GM13976 (cell line): Measurements from ENCODE around the gene ZNF541.
"Not testable (repeated sequence)": the region's sequence is repeated elsewhere in the genome, so short reads cannot be mapped to it uniquely, and the experiment has no call there.

ENCODE experiments used
- DNase-seq: peaks from one replicate; pipeline ENCODE4 v3.0.0; 2012; ENCODE audit warnings: low spot score
- in situ Hi-C: fragments of 300-500 bp; cut with MboI; formaldehyde crosslinking; loops from one replicate; pipeline ENCODE4 v1.12.0; 2022; ENCODE audit warnings: low sequenced_read_pairs, mixed read lengths, inconsistent platforms; ENCODE audit not compliant: unreplicated experiment
- TF ChIP-seq, protein P1 (sequence below): IDR thresholded peaks from 2 replicates; pipeline ENCODE4 v1.5.1; 2012; ENCODE audit warnings: borderline replicate concordance, mild to moderate bottlenecking; ENCODE audit not compliant: insufficient read depth; ENCODE audit errors: extremely low read depth, missing control alignments, control extremely low read depth

The ZNF541 gene

GRCh38 chr19:47608074-47608918 lies 35.3 kb upstream of the ZNF541 start:
- in situ Hi-C loops: no loop called here
- TF ChIP-seq, protein P1, sequence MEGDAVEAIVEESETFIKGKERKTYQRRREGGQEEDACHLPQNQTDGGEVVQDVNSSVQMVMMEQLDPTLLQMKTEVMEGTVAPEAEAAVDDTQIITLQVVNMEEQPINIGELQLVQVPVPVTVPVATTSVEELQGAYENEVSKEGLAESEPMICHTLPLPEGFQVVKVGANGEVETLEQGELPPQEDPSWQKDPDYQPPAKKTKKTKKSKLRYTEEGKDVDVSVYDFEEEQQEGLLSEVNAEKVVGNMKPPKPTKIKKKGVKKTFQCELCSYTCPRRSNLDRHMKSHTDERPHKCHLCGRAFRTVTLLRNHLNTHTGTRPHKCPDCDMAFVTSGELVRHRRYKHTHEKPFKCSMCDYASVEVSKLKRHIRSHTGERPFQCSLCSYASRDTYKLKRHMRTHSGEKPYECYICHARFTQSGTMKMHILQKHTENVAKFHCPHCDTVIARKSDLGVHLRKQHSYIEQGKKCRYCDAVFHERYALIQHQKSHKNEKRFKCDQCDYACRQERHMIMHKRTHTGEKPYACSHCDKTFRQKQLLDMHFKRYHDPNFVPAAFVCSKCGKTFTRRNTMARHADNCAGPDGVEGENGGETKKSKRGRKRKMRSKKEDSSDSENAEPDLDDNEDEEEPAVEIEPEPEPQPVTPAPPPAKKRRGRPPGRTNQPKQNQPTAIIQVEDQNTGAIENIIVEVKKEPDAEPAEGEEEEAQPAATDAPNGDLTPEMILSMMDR: no peak
- DNase-seq: peak; percentile 98

GRCh38 chr19:47607564-47608073 lies 34.7 kb upstream of the ZNF541 start:
- TF ChIP-seq, protein P1: no peak
- DNase-seq: no peak
- in situ Hi-C loops: no loop called here

DNA sequence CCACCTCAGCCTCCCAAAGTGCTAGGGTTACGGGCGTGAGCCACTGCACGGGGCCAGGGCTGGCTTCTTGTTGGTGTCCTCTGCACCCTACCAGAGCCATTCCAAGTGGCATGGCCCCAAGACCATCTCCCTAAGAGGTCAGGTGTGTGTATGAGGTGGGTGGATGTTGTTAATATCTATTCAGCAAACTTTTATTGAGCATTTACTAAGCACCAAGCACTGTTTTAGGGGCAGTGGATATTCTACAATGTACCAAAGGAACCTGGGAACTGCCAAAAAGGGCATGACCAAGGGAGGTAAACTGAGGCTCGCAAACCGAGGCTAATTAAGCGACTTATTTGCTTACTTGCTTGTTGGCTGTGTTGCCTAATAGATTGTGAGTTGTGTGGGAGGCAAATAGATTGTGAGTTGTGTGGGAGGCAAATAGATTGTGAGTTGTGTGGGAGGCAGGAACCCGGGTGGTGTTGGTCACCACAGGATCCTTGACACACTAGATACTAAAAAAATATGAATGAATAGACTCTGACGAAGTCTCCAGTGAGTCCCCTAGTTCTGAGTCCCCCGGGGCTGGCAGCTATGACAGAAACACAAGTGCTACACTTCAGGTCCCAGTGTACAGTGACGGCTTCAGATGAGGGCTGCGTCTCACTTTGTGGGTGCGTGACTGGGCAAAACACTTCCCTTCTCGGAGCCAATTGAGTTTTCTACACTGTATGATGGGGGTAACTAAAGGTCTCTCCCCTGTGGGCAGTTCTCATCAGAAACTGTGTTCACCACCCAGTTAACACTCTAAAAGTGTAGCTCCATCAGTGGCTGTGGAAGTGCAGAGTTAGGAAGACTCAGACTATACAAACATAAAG lies 31.0 kb upstream of the ZNF541 start:
- in situ Hi-C loops: no loop called here
- DNase-seq: no peak
- TF ChIP-seq, protein P1: no peak

DNA sequence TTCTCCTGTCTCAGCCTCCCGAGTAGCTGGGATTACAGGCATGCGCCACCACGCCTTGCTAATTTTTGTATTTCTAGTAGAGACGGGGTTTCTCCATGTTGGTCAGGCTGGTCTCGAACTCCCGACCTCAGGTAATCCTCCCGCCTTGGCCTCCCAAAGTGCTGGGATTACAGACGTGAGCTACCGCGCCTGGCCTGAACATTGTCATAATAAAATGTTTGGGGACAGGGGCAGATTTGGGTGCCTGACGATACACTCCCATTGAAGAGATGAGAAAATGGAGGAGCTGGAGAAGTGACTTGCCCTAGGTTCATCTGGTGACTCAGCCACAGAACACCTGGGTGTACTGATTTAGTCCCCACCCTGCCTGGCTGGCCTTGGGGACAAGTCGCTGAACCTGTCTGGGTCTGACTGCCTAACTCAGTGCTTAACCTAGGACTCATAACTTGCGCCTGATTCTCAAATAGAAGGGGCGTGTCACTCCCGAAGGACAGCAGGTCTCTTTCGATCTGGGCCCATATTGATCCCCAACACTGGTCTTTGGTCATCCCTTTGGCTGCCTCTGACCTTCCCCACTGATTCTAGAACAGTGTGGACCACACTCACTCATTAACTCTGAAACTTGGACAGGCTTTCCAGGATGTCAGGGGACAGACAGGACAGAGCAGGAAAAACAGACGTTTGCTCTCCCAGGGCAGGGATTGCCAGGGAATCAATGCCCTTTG lies 28.4 kb upstream of the ZNF541 start:
- in situ Hi-C loops: no loop called here
- TF ChIP-seq, protein P1: no peak
- no peak for DNase-seq

GRCh38 chr19:47600246-47601179 lies 27.6 kb upstream of the ZNF541 start:
- TF ChIP-seq, protein P1: no peak
- in situ Hi-C loops: no loop called here
- peak; percentile 100 for DNase-seq

- in situ Hi-C loops: not testable (repeated sequence)
- DNase-seq: peak; percentile 42
Measured at GRCh38 chr19:47599671-47600245, 26.8 kb upstream of the ZNF541 start.
